Midbrain (tissue), 1 donor: ENCODE data around the gene AP3S1.
"Not testable (repeated sequence)": the region's sequence is repeated elsewhere in the genome, so short reads cannot be mapped to it uniquely, and the experiment has no call there.

Experiments used
- DNase-seq: peaks from one replicate; lab custom pipeline; 2025; lab: John Stamatoyannopoulos, UW

The AP3S1 gene

DNA sequence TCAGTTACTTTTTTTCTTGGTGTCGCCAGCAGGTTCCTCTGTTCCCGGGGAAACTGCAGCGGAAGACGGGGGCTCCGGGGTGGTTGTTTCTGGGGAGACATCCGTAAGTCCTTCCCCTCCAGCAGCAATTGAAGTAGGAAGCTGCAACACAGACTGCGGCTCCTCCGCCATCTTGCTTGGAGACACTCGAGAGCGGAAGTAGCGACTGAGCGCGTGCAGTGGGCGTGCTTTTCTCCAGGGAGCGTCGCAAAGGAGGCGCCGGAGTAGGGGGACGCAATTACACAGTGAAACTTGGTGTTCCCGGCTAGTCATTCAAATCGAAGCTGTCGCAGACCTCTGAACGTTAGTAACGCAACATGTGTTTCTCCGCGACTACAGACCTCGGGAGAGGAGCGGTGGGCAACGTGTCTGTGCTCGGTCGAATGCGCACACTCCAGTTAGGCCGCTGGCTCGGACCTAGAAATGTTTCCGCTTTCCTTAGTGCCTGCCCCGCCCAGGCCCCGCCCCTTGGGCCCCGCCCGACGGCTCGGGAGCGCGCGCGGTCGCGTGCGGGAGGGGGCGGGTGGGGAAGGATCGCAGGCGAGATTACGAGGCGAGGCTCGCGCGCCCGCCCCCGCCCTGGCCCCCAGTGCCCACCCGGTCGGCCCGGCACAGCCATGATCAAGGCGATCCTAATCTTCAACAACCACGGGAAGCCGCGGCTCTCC, at the start of gene AP3S1, which contains the start of gene ATG12:
TSS of gene AP3S1 (plus strand) at position 554 of the 707 bp plus-strand sequence. CDS start at position 657, 103 bp downstream.
TSS of gene ATG12 (minus strand) at position 184 of the 707 bp plus-strand sequence. CDS start at position 171, 13 bp downstream.
- DNase-seq: peak; percentile 95

DNA sequence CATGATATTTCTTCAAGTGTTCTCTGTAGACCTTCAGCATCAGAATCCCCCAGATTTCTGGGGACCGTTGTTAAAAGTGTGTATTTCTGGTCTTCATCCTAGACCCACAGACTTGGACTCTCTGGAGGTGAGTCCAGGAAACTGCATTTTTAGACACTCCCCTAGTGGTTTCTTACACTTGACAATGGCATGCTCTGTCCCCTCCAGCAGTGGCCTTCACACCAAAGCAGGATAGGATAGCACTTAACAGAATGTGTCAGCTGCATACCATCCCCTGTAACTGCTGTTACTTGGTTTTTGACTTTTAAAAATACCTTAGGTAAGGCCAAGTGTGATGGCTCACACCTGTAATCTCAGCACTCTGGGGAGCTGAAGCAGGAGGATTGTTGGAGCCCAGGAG, 46.0 kb upstream of the AP3S1 start:
- DNase-seq: no peak

DNA sequence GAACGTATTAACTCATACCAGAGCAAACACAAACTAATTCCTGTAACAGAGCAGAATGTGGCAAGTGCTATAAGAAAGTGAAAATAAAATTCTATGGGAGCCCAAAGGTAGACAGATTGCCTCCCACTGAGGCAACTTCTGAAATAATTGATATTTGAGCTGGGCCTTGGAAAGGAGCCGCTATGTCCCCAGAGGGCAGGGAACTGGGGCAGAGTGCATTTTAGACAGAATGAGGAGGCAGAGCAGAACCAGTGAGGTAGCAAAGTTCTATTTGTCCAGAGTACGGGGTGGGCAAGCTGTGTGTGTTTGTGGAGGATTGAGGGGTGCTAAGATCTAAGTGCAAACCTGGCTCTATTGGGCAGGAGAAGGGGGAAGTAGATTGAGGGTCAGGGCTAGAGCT, 45.1 kb upstream of the AP3S1 start:
- DNase-seq: no peak

DNA sequence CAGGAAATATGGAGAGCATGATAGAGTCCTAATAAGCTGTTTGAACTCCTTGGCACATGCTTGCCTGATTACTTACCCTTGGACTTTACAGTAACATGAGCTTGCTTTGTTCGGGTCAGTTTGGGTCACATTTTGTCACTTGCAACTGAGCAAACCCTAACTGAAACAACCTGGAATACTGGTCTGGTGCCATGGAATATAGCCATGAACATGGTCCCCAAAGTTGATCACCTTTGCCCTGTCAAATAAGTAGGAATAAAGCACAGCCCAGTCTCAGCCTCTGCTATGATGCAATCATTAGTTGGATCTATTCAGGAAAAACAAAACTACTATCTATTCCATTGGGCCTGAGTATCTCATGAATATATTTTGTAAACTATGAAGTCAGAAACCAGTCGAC, 43.5 kb upstream of the AP3S1 start:
- DNase-seq: no peak

DNA sequence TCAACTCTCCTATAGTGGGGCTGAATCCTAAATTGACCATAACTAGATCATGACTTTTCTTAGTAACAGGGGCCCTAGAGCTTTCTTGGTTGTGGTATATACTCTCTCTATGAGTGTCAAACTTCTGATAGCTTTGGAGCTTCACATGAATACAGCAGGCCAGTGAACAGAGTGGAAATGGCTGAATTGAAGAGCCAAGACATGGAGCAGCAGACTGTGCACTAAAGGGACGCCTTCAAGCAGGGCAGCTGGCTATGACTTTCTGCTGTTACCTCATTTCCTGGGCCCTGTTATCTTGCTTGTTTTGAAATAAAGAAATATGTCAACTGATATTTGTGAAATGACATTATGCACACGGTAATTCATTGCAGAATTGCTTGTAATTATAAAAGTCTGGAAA, 41.6 kb upstream of the AP3S1 start:
- no peak for DNase-seq

DNA sequence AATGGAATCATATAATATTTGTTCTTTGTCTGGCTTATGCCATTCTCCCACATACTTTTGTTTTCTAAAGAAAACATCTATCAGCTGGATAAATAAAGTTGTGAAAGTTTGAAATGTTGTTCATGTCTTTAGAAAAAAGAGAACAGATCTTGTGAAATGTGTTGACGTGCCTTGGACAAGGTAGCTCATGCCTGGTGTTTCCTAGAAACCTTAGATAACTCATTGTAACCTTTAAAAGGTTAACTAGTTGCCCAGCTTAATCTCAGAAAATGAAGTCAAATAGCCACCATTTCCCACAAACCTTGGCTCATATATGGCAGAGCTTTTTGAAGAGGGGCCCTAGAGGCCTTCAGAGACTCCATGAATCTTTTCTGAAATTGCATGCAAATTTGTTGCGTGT, 40.6 kb upstream of the AP3S1 start:
- no peak for DNase-seq

DNA sequence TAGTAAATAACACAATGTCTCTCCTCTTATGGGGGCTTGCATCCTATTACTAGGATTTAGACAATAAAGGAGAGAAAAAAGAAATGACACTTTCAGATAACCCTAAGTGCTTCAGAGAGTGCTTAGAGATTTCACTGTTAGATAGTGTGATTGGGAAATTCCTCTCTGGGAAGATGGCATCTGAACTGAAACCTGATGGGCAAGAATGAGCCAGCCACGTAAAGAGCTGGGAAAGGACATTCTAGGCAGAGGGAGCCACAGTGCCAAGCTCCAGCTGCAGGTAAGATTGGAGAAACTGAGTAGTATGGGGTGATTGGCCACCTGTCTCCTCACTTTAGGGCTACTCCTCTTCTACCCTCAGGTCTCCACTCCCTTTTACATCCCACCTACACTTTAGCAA, 39.8 kb upstream of the AP3S1 start:
- no peak for DNase-seq

DNA sequence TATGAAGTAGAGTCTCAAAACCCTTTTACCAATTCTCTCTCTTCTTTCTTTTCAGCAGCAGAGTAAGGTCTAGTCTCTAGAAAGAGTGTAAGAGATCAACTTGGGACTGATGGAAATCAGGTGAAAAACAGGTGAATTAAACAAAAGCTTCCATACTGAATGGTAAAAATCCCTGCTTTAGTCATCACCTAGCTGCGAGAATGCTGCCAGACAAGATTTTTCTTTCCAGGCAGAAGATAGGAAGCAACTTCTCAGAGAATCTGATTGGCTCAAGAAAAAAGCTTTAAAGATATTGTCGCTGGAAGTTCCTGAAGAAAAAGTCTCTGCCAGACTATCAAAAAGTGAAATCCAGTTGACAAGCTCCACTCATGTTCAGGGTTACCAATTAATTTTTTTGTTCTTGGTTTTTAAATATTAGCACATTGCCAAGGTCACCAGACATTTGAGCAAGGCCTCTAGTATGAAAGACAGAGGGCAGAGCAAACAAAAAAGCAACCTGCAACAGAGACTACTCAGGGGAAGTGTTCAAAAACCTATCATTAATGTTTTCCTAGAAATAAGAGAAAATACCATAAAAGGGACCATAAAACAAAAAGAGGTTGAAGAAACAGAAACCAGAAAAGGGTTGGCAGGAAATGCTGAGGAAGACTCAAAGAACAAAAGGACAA, 34.6 kb upstream of the AP3S1 start:
- no peak for DNase-seq

DNA sequence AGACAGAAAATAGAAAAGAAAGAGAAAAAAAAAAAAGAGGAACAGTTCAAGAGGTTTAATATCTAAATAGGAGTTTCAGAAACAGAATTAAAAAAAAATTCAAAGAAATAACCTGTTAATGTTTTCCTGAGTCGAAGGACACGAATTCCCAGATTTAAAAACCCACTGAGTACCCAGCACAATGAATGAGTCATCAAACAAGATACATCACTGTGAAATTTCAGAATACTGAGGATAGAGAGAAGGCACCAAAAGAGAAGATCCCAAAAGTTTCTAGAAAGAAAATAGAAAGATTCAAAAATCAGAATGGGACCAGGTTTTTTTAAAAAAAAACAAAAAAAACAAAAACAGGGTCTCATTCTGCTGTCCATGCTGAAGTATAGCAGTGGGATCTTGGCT, 34.1 kb upstream of the AP3S1 start:
- DNase-seq: no peak

DNA sequence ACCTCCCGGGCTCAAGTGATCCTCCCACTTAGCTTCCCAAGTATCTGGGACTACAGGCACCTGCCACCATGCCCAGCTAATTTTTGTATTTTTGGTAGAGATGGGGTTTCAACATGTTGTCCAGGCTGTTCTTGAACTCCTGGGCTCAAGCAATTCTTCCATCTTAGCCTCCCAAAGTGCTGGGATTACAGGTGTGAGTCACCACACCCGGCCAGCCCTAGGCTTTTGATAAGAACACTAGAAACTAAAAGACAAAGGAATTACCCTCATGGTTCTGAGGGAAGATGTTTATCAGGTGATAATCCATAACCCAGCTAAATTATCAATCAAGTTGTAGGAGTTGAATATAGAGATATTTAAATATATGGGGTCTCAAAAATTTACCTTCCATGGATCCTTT, 33.7 kb upstream of the AP3S1 start:
- not testable (repeated sequence) for DNase-seq

DNA sequence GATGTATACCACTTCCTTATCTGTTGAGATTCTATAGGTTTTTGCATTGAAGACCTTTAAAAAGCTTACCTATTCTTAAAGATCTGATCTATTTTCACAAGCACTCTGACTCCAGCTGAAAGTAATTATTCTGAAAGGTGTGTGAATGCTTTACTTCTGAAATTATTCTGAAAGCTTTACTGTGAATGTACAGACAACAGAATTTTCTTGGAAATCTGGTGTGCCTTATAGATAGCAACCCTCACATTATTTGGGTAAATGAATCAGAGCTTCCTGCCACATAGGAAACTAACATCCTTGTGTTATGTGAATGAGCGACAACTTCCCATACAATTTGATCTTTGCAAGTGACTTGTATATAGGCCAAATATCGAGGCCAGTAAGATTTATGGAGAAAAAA, 31.8 kb upstream of the AP3S1 start:
- DNase-seq: no peak

DNA sequence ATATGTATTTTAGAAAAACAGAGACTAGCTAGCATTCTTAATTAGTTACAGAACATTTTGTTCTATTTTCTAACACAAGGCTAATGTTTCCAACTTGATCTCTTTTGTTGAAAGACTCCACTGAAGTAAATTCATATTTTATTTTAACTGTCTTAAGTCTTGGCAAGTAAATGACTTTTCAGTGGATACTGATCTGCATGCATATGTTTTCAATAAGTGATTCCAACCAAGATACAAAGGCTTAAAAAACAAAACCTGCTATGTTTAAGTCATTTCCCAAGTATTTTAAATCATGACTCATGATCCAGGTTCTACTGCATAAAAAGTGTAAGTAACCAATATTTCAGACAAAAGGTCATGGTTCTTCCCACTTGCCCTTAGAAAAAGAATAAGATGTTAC, 31.0 kb upstream of the AP3S1 start:
- DNase-seq: no peak

DNA sequence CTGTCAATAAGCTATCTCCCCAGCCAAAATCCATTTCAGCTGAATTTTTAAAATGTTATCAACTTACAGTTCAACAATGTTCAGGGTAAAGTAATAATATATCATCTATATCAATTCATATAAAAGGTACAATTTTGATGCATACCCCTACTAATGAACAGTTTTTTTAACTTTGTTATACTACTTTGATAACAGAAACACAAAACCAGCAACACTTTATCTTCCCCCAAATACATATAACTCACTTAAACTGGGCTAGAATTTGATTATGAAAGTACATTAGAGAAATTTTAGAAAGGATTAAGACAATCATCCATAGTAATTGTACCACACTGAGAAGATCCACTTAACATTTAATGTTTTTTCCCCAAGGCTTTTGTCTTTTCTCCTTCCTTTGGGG, 30.3 kb upstream of the AP3S1 start:
- no peak for DNase-seq

DNA sequence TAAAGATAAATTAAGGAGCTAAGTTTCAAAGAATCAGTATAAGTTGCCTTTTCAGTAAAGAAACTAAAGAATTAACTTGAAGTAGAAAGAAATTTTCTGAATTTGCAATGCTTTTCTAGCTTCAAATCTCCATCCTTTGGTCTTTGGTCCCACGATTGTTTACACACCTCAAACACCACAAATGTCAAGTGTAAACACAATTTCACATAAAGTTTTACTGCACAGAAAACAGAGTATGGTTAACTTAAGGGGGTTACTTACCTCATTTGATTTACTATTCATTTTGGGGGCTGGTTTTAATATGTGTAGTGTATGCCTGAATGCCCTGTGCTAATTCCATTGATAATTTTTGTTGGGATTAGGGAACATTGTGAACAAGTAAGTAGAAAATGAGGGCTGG, 29.4 kb upstream of the AP3S1 start:
- no peak for DNase-seq

DNA sequence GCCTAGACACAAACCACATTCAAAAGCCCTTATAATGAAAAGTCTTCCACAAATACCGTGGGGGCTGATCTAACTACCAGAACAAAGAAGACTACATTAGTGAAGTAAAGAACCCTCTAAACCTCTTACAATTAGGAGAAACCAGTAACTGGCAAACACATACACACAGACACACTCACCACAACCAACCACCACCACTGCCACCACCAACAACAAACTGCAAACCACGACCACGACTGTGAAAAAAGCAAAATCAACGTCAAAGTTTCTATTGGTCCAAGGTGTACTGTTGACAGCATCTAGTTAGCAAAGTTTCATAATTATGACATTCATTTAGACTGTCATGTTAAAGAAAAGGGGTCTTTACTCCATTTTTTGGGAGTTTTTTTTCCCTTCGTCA, 28.0 kb upstream of the AP3S1 start:
- DNase-seq: no peak

DNA sequence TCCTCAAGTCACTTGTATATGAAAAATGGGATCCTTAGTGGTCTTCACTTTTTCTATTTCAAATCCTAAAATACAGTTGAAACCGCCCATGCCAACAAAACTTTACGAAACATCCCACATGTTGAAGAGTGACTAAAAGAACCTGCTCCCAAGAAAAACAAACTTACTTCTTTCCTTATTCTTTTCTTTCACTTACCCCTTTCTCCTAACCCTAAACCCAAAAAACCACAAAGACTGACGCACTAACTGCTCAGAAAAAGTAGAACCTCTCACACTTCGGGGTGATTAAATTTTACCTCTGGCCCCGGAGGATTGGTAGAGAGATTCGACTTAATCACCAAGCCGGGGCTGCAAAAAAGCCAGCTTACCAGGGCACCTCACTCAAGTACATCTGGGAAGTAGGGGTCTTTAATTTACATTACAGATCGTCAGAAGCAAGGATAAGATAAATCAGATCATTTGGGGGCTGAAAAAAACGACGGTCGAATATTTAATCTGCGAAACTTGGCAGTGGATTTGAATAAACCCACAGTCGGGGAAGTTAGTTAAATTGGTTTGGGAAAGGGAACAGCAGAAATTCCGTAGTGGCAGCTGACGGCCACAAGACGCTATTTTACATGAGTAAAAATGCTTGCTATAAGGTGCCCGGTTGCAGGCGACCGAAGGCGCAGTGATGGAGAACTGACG, 26.6 kb upstream of the AP3S1 start:
- DNase-seq: no peak

DNA sequence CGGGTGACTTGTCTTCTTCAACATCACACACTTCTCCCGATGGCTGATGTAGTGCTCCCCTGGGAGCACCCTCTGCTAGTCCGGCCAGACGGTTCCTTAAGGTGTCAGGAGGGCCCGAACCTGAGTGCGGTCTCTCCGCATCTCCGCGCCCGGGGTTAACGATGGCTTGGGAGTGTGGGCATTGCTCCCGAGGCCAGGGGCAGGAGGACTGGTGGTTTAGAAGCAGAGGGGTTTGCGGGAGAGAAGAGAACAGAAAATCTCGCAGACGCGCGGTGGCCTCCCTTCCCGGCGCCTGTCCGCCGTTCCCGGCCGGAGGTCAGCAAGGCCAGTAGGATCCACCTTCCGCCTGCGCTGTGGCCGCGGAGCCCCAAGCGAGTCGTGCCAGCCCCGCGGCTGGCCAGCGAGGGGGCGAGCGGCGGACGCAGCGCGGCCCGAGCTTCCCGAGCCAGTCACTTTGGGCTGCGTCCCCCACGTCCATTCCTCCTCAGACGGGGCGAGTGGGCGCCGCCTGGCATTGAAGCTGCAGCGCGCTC, 26.0 kb upstream of the AP3S1 start:
- DNase-seq: no peak

DNA sequence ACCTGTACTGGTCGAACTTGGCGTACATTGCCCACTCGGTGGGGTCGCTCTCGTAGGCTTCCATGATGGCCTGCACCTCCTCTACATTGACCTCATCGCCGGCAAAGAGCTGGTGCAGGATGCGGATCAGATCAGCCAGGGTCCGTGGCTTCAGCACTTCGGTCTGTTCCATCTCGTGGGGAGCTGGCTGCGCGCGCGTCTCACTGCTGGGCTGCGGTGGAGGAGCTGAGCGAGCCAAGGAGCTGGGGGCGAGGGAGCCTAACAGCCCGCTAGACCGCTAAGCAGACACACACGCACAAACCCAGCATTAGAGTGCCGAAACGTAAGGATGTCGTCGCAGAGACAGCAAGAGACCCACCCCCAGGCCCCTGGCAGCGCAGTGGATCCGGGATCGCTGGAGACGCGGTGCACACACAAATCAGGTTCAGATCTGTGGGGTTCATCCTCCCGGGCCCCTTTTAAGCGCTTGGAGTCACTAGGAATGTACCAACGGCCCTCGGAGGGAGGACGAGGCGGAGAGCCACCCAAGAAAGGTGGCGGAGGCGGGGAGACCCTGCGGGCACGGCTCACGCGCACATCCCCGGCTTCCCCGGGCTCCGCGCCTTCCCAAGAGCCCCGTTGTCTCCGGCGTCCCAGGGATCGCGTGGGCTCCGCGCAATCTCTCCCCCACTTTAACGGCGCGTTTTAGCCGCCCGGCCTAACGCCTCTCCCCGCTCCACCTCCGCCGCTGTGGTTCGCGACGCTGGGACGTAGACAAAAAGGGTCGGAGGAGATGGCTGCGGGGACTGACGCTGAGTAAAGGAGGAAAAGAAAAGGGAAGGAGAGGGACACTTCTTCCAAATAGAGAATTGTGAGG, 25.3 kb upstream of the AP3S1 start, which contains the start of gene CDO1:
TSS of gene CDO1 (minus strand) at position 434 of the 856 bp plus-strand sequence. CDS start at position 172, 262 bp downstream.
- peak; percentile 85 for DNase-seq

DNA sequence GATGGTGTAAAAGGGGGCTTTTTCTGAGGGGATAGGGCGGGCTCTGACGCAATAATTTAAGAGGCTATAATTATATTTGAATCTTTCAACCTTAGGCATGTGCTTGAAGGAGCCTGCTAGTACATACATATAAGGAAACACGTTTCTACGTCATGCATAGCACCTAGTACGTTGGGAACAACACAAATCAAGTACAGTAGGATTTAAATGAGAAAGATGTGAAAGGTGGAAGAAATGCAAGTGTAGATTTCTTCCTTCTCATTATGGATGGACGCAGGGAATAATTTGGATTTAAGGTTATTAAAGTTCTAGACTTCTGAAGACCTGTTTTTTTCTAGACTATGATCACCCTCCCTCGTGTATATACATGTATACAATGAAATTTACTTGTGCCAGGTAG, 24.3 kb upstream of the AP3S1 start:
- DNase-seq: no peak

DNA sequence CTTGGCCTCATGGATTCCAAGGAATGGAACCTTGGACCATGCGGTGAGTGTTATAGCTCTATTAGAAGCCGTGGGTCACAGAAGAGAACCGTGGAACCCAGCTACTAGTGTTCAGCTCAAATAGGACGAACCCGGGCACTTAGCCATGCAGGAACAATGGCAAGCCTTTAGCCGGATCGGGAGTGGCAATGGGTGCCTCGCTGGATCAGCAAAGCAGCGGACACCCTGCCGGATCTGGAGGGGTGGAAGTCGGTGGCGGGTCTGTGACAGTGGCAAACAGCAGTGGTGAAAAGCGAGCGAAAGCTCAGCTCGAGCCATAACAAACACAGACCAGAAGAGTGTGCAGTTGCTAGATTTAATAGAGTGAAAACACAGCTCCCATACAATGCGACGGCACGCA, 22.9 kb upstream of the AP3S1 start:
- DNase-seq: peak; percentile 45

DNA sequence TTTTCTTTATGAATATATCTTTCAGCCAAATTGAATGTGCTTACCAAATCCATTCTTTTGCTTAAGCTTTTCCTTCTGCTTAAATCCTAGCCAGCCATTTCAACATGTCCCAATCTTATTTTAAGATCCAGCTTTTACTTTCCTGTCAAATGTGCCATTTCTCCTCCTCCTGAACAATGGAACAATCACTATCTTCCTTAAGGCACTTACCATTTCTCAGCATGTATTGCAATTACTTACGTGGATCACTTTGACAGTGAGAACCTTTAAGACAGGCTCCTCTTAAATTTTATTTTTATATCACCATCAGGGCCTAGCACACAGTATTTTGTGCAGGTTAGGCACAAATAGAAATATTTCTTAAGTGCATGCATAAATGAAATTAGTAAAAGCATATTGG, 20.9 kb upstream of the AP3S1 start:
- DNase-seq: no peak

DNA sequence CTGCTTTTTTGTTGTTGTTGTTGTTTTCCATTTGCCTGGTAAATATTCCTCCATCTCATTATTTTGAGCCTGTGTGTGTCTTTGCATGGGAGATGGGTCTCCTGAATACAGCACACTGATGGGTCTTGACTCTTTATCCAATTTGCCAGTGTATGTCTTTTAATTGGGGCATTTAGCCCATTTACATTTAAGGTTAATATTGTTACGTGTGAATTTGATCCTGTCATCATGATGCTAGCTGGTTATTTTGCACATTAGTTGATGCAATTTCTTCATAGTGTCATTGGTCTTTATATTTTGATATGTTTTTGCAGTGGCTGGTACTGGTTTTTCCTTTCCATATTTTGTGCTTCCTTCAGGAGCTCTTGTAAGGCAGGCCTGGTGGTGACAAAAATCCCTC, 16.8 kb upstream of the AP3S1 start:
- DNase-seq: not testable (repeated sequence)
